Endothelial cell (in vitro differentiated cells): ENCODE measurements around the gene NKAIN2. TPM values are rescaled to one million over a fixed set of nuclear protein-coding genes. Genes with fewer than 3 reads are reported as not detected.

Source experiments
- DNase-seq: peaks from one replicate; pipeline ENCODE4 v3.0.0; 2021; ENCODE audit warnings: low spot score
- H3K27ac Mint-ChIP-seq: one replicate; pipeline ENCODE4 v1.8.0; 2021; ENCODE audit warnings: mixed read lengths, inconsistent platforms; ENCODE audit not compliant: unreplicated experiment
- H3K27me3 Mint-ChIP-seq: one replicate; pipeline ENCODE4 v1.8.0; 2021; ENCODE audit warnings: mild to moderate bottlenecking, moderate library complexity, mixed read lengths, inconsistent platforms; ENCODE audit not compliant: unreplicated experiment
- H3K36me3 Mint-ChIP-seq: one replicate; pipeline ENCODE4 v1.8.0; 2021; ENCODE audit warnings: mild to moderate bottlenecking, low read depth, mixed read lengths, inconsistent platforms; ENCODE audit not compliant: unreplicated experiment
- H3K4me1 Mint-ChIP-seq: one replicate; pipeline ENCODE4 v1.8.0; 2021; ENCODE audit warnings: mild to moderate bottlenecking, mixed read lengths, inconsistent platforms; ENCODE audit not compliant: unreplicated experiment
- H3K4me3 Mint-ChIP-seq: one replicate; pipeline ENCODE4 v1.8.0; 2021; ENCODE audit warnings: mild to moderate bottlenecking, mixed read lengths, inconsistent platforms; ENCODE audit not compliant: unreplicated experiment
- H3K9me3 Mint-ChIP-seq: one replicate; pipeline ENCODE4 v1.8.0; 2021; ENCODE audit warnings: mixed read lengths, inconsistent platforms; ENCODE audit not compliant: unreplicated experiment
- CTCF ChIP-seq: fragments of 200-600 bp; sonication (generic); IDR thresholded peaks from one replicate; pipeline ENCODE4 v1.5.0; 2021; ENCODE audit warnings: antibody characterized with exemption; ENCODE audit not compliant: unreplicated experiment
- total RNA-seq: library from RNA; stranded (reverse); fragmentation: NEBNext Ultra II Directional; extraction: Animal tissue kit (Norgen Biotek cat#: 25700); gene quantifications from one replicate; pipeline ENCODE4 v1.2.1, GENCODE V29; 2021; ENCODE audit not compliant: unreplicated experiment

Gene NKAIN2
- total RNA-seq, 1 donor from 2014 or later, result 9.5 TPM

GRCh38 chr6:123780021-123780420 is 23.6 kb upstream of the NKAIN2 start:
- no peaks in the 10 kb centered on the region for H3K36me3 Mint-ChIP-seq
- H3K4me3 Mint-ChIP-seq, result no peak overlapping the region
- no peaks in the 10 kb centered on the region for H3K9me3 Mint-ChIP-seq
- no peak overlapping the region for H3K27ac Mint-ChIP-seq
- DNase-seq, result no peak
- no peaks in the 10 kb centered on the region for H3K4me1 Mint-ChIP-seq
- no peak for TF ChIP-seq CTCF
- H3K27me3 Mint-ChIP-seq, result no peaks in the 10 kb centered on the region

GRCh38 chr6:123784330-123784729 is 19.3 kb upstream of the NKAIN2 start:
- Mint-ChIP-seq H3K36me3 (no peaks in the 10 kb centered on the region), H3K9me3 (no peaks in the 10 kb centered on the region), H3K4me3 (no peak overlapping the region), H3K27ac (no peak overlapping the region), H3K27me3 (no peaks in the 10 kb centered on the region), H3K4me1 (no peaks in the 10 kb centered on the region)
- TF ChIP-seq CTCF, result no peak
- DNase-seq, result no peak

GRCh38 chr6:123785039-123785438 is 18.6 kb upstream of the NKAIN2 start:
- no peak for DNase-seq
- Mint-ChIP-seq H3K9me3 (no peaks in the 10 kb centered on the region), H3K4me3 (no peak overlapping the region), H3K4me1 (no peaks in the 10 kb centered on the region), H3K27me3 (no peaks in the 10 kb centered on the region), H3K36me3 (no peaks in the 10 kb centered on the region), H3K27ac (no peak overlapping the region)
- TF ChIP-seq CTCF, result no peak

GRCh38 chr6:123788319-123788718 is 15.3 kb upstream of the NKAIN2 start:
- no peaks in the 10 kb centered on the region for H3K9me3 Mint-ChIP-seq
- no peaks in the 10 kb centered on the region for H3K36me3 Mint-ChIP-seq
- H3K4me1 Mint-ChIP-seq, result no peaks in the 10 kb centered on the region
- no peak for DNase-seq
- H3K27ac Mint-ChIP-seq, result no peak overlapping the region
- H3K4me3 Mint-ChIP-seq, result no peak overlapping the region
- TF ChIP-seq CTCF, result no peak
- no peaks in the 10 kb centered on the region for H3K27me3 Mint-ChIP-seq

GRCh38 chr6:123794190-123794589 is 9.5 kb upstream of the NKAIN2 start:
- no peak for TF ChIP-seq CTCF
- DNase-seq, result no peak
- peaks cover 7% of the 10 kb centered on the region for H3K36me3 Mint-ChIP-seq
- peaks cover 19% of the 10 kb centered on the region for H3K4me1 Mint-ChIP-seq
- H3K27ac Mint-ChIP-seq, result no peak overlapping the region
- H3K4me3 Mint-ChIP-seq, result no peak overlapping the region
- no peaks in the 10 kb centered on the region for H3K9me3 Mint-ChIP-seq
- peaks cover 4% of the 10 kb centered on the region for H3K27me3 Mint-ChIP-seq
